ENCODE measurements around the gene CCDC80. TPM values are rescaled to one million over a fixed set of nuclear protein-coding genes. Genes with fewer than 3 reads are reported as not detected.

CCDC80 gene
- total RNA-seq, 1 experiment from 2014 or later, result 18.0 TPM

- H3K9me3 ChIP-seq (replicated peaks), result no peaks in the 10 kb centered on the region; the same call in 1 of the 2 replicates
- no peaks in the 10 kb centered on the region for H3K36me3 ChIP-seq
- no peak overlapping the region for H3K27ac ChIP-seq
- H3K4me3 ChIP-seq, result no peak overlapping the region
- H3K4me1 ChIP-seq, result 0 out of 2 replicates have a peak, but pooled peaks cover 8% of the 10 kb centered on the region
- DNase-seq, result no peak
- H3K27me3 ChIP-seq, result no peaks in the 10 kb centered on the region
These were observed 8.3 kb downstream of the CCDC80 start for GRCh38 chr3:112632596-112632995.

DNA sequence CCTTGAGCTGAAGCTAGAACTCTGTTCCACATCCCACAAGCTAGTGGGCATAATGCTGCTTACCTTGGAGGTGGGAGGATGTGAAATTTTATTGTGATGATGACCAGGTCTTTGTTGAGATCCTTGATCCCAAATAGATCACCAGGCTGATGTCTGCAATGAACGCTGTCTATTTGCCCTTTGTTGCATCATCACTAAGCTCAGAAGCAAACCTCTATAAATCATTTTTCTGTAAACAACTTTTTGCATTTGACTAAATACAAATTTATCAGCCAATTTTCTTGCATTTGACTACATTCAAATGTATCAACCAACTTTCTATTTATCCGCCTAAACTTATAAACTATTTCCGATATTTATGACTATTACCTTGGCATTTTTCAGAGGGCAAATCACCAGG is 9.7 kb downstream of the CCDC80 start:
- no peaks in the 10 kb centered on the region for H3K27me3 ChIP-seq
- H3K4me3 ChIP-seq, result no peak overlapping the region
- 0 out of 2 replicates have a peak, but pooled peaks cover 8% of the 10 kb centered on the region for H3K4me1 ChIP-seq
- no peak overlapping the region for H3K27ac ChIP-seq
- H3K36me3 ChIP-seq, result no peaks in the 10 kb centered on the region
- no peaks in the 10 kb centered on the region; the same call in 1 of the 2 replicates for H3K9me3 ChIP-seq (replicated peaks)
- DNase-seq, result no peak

DNA sequence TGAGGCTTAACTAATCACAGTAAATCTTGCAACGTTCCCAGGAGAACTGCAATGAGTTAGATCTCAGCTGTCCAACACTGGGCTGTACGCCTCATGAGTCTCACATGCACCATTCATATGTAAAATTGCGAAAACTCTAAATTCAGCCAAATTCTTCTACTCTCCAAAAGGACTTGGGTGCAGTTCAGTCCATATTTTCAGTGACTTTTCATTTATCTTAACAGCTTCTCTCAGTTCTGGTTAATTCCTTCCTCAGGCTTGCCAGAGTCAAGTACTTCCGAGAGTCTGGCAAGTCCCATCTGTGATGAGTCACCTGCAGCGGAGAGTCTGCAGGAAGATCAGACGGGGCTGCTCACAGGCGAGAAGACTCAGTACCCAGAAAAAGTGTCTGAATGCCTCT is 11.5 kb downstream of the CCDC80 start:
- Histone ChIP-seq H3K27me3 (no peaks in the 10 kb centered on the region), H3K4me3 (no peak overlapping the region), H3K36me3 (no peaks in the 10 kb centered on the region), H3K27ac (no peak overlapping the region), H3K9me3 (replicated peaks) (no peaks in the 10 kb centered on the region; the same call in 1 of the 2 replicates), H3K4me1 (0 out of 2 replicates have a peak, but pooled peaks cover 8% of the 10 kb centered on the region)
- no peak for DNase-seq

DNA sequence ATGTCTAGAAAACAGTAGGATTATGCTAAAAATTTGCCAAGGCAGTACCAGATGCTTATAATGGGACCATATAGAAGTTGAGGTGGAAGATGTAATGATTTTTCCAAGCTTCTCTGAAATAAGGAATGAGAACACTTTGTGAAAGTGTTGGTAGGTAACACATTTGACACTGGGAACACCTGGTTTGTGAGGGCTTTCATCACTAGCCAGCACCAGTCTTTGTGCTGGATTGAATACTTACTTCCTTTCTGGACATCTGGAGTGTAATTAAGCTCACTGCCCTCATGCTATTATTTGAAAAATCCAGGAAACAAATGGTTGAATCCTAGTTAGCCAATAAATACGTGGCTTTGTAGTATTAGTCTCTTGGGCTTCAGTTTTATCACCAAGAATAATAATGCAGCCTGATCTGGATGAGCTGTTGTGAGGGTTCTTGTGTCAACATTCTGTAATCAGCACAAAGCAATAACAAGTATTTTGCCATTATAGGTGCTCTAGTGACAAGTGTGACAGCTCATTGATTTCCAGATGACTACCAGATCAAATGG is 12.9 kb downstream of the CCDC80 start:
- no peak overlapping the region for H3K4me3 ChIP-seq
- no peaks in the 10 kb centered on the region for H3K36me3 ChIP-seq
- H3K4me1 ChIP-seq, result 0 out of 2 replicates have a peak, but pooled peaks cover 8% of the 10 kb centered on the region
- H3K27ac ChIP-seq, result no peak overlapping the region
- DNase-seq, result no peak
- H3K9me3 ChIP-seq (replicated peaks), result no peaks in the 10 kb centered on the region
- H3K27me3 ChIP-seq, result no peaks in the 10 kb centered on the region

- Histone ChIP-seq H3K4me1 (0 out of 2 replicates have a peak, but pooled peaks cover 5% of the 10 kb centered on the region), H3K9me3 (replicated peaks) (no peaks in the 10 kb centered on the region), H3K4me3 (no peak overlapping the region), H3K27ac (no peak overlapping the region), H3K27me3 (no peaks in the 10 kb centered on the region), H3K36me3 (no peaks in the 10 kb centered on the region)
- DNase-seq, result no peak
These were observed 13.5 kb downstream of the CCDC80 start for GRCh38 chr3:112627419-112627818.

GRCh38 chr3:112623717-112624116 is 17.2 kb downstream of the CCDC80 start:
- DNase-seq, result no peak
- Histone ChIP-seq H3K4me3 (no peak overlapping the region), H3K27me3 (no peaks in the 10 kb centered on the region), H3K9me3 (replicated peaks) (no peaks in the 10 kb centered on the region), H3K27ac (no peak overlapping the region), H3K4me1 (0 out of 2 replicates have a peak, but pooled peaks cover 5% of the 10 kb centered on the region), H3K36me3 (0 out of 2 replicates have a peak, but pooled peaks cover 1% of the 10 kb centered on the region)

- Histone ChIP-seq H3K4me1 (0 out of 2 replicates have a peak, but pooled peaks cover 3% of the 10 kb centered on the region), H3K9me3 (replicated peaks) (no peaks in the 10 kb centered on the region), H3K36me3 (0 out of 2 replicates have a peak, but pooled peaks cover 4% of the 10 kb centered on the region), H3K27ac (no peak overlapping the region), H3K4me3 (no peak overlapping the region), H3K27me3 (no peaks in the 10 kb centered on the region)
- DNase-seq, result no peak
These were observed 17.7 kb downstream of the CCDC80 start for GRCh38 chr3:112623213-112623612.

DNA sequence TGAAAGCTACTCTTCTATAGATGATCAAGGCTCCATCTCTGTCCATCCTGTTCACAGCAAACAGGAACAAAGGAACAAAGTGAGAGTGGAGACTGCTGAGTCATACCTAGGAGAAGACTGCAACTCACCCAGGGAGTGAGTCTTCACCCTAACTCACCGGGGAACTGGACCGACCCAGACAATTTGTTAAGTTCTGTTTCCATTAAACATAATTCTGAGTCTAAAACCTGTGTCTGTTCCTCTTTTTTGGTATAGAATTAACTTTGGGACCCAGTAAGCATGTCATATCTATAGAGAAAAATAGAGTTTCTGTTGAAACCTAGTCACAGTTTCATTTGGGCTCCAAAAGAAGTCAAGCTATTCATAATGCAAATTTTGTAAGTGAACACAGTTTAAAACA is 21.6 kb downstream of the CCDC80 start:
- Histone ChIP-seq H3K36me3 (0 out of 2 replicates have a peak, but pooled peaks cover 4% of the 10 kb centered on the region), H3K4me1 (no peaks in the 10 kb centered on the region), H3K9me3 (replicated peaks) (no peaks in the 10 kb centered on the region), H3K27me3 (no peaks in the 10 kb centered on the region), H3K27ac (no peak overlapping the region), H3K4me3 (no peak overlapping the region)
- DNase-seq, result no peak

GRCh38 chr3:112617285-112617684 is 23.7 kb downstream of the CCDC80 start:
- H3K27me3 ChIP-seq, result no peaks in the 10 kb centered on the region
- H3K9me3 ChIP-seq (replicated peaks), result no peaks in the 10 kb centered on the region
- H3K4me3 ChIP-seq, result no peak overlapping the region
- no peak for DNase-seq
- no peaks in the 10 kb centered on the region for H3K4me1 ChIP-seq
- H3K27ac ChIP-seq, result no peak overlapping the region
- 0 out of 2 replicates have a peak, but pooled peaks cover 4% of the 10 kb centered on the region for H3K36me3 ChIP-seq

DNA sequence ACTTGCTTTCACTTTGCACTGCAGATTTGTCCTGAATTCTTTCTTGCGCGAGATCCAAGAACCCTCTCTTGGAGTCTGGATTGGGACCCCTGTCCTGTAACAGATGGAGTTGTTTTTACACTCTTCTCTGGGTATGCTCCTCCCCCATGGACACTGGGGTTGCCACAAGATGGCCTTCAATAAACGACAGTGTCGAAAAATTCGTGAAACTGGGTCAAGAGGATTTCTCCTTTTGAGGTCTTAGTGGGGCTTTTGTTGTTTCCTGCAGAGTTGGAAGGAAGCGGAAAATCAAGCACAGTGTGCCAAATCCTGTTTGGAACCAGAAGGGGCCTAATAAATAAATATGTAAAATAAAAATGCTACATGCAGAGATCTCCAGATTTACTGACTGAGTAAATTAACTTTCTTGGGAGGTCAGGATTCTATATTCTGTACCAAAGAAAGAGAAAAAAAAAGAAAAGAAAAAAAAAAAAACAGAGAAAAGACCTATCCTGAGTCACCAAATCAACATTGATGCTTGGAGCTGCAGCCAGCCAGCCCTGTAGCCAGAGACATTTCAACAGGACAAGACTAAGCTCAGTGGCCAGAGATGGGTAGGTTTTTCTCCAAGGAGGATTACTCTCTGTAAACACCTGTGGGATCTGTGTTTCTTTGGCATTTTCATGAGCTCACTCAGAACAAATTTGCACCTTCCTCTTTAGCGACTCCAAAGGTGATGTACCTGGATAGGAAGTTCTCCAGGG is 24.8 kb downstream of the CCDC80 start:
- no peak for DNase-seq
- no peaks in the 10 kb centered on the region for H3K9me3 ChIP-seq (replicated peaks)
- H3K27ac ChIP-seq, result no peak overlapping the region
- H3K36me3 ChIP-seq, result 0 out of 2 replicates have a peak, but pooled peaks cover 4% of the 10 kb centered on the region
- no peaks in the 10 kb centered on the region for H3K4me1 ChIP-seq
- no peak overlapping the region for H3K4me3 ChIP-seq
- H3K27me3 ChIP-seq, result no peaks in the 10 kb centered on the region

- H3K4me1 ChIP-seq, result peaks cover 4% of the 10 kb centered on the region; the same call in 1 of the 2 replicates
- DNase-seq, result no peak
- no peaks in the 10 kb centered on the region for H3K27me3 ChIP-seq
- no peaks in the 10 kb centered on the region for H3K9me3 ChIP-seq (replicated peaks)
- H3K27ac ChIP-seq, result no peak overlapping the region
- H3K36me3 ChIP-seq, result no peaks in the 10 kb centered on the region
- H3K4me3 ChIP-seq, result no peak overlapping the region
These were observed 29.0 kb downstream of the CCDC80 start for GRCh38 chr3:112611752-112612515.

DNA sequence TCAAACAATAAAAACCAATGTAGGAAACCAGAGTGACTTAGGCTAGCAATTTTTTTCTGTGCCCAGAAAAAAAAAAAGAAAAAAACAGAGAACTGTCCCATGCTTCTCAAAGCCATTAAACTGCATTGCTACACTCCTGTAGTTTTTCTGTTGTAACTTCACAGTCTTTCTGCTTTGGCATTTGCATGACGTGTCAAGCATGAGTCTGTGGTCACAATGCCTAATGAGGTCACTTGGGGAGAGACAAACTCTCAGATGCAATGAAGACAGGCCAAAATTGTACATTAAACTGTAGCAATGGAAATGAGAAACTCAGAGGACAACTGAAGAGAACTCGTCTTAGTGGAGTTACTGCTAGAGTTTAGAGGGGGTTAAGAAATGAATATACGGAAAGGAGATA is 30.8 kb downstream of the CCDC80 start:
- no peak overlapping the region for H3K4me3 ChIP-seq
- peaks cover 11% of the 10 kb centered on the region for H3K4me1 ChIP-seq
- no peaks in the 10 kb centered on the region for H3K36me3 ChIP-seq
- no peak overlapping the region for H3K27ac ChIP-seq
- DNase-seq, result no peak
- no peaks in the 10 kb centered on the region for H3K27me3 ChIP-seq
- no peaks in the 10 kb centered on the region for H3K9me3 ChIP-seq (replicated peaks)

DNA sequence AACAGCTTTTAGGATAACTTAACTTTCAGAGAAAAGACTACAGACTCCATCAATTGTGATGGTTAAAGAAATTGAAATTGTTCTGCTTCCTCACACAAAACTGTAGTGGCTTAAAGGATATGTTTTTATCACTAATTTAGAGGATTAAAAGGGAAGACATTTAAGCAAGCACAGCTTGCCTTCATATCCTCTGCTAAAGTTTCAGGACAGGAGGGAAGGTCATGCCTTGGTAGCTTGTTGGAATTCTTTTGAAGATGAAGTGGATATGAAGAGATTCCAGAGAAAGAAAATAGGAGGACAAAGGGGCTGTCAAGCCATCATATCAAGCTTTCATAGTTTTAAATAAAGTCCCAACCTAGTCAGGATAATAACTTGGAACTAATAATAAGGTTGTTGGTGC is 33.1 kb downstream of the CCDC80 start:
- Histone ChIP-seq H3K4me1 (peaks cover 26% of the 10 kb centered on the region), H3K9me3 (replicated peaks) (no peaks in the 10 kb centered on the region), H3K4me3 (no peak overlapping the region), H3K27me3 (no peaks in the 10 kb centered on the region), H3K36me3 (no peaks in the 10 kb centered on the region), H3K27ac (no peak overlapping the region)
- peak in 1 of 2 experiments; percentile 6 for DNase-seq

- Histone ChIP-seq H3K9me3 (replicated peaks) (no peaks in the 10 kb centered on the region), H3K4me3 (no peak overlapping the region), H3K4me1 (peaks cover 26% of the 10 kb centered on the region), H3K36me3 (no peaks in the 10 kb centered on the region), H3K27me3 (no peaks in the 10 kb centered on the region), H3K27ac (peak overlapping the region; percentile 94; the same call in 1 of the 2 replicates)
- DNase-seq, result no peak
These were observed 34.8 kb downstream of the CCDC80 start for GRCh38 chr3:112606098-112606497.

GRCh38 chr3:112605285-112605684 is 35.7 kb downstream of the CCDC80 start:
- peak; percentile 74 to 86 for DNase-seq
- Histone ChIP-seq H3K27ac (peak overlapping the region; percentile 94), H3K36me3 (no peaks in the 10 kb centered on the region), H3K9me3 (replicated peaks) (no peaks in the 10 kb centered on the region), H3K4me1 (peaks cover 26% of the 10 kb centered on the region), H3K27me3 (no peaks in the 10 kb centered on the region), H3K4me3 (0 out of 2 replicates have a peak overlapping the region, but pooled peaks have one; percentile 7)
